SIG-M5 treated with dmso at 0.1 percent for 504 hours (cell line): Measurements from ENCODE around the gene PAM16.
"Not testable (repeated sequence)": the region's sequence is repeated elsewhere in the genome, so short reads cannot be mapped to it uniquely, and the experiment has no call there.

ENCODE experiments used
- DNase-seq: peaks from one replicate; lab custom pipeline; 2025; ENCODE audit not compliant: unreplicated experiment; lab: John Stamatoyannopoulos, UW

The PAM16 gene

DNA sequence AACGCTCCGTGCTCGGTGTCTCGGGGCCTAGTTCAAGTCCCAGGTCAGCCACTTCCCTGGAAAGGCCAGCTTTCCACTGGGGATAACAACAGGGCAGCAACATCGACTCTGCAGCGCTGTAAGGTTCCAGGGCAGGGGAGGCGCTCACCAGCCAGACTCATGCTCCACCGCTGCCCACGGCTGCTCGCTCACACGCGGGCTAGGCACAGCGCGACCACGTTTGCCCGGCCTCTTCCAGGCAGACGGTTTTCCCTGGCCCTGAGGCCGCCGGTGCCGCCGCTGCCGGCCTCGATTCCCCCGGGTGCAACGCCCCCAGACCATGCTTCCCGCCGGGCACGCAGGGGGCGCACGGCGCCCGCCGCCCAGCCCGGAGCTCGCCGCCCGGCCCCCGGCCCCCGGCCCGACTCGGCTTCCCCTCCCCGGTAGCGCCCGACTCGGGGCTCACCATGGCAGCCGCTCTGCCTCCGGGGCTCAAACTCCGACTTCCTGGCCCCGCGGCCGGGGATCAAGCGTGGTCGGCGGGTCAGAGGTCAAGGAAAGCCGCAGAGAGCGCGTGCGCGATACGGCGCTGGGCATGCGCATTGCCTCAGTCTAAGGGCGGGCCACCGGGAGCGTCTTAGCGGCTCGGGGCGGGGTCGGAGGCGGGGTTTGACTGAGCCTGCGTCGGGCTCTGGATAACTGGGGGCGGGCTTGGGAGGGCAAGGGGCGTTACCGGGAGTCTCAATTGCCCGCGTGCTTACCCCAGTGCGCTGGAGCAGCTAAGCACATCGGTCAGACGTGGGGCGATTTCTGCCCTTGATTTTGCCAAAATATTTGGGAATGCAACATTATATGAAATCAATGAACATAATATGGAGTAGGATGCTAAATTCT lies at the start of gene PAM16:
PAM16 (minus strand) TSS at position 535 of the 873 bp plus-strand sequence; CDS start at position 448, 87 bp downstream.
- peak; percentile 90 for DNase-seq

GRCh38 chr16:4399001-4399730 lies 48.0 kb upstream of the PAM16 start:
- DNase-seq = peak; percentile 43

GRCh38 chr16:4395055-4395726 lies 44.1 kb upstream of the PAM16 start:
- no peak for DNase-seq

DNA sequence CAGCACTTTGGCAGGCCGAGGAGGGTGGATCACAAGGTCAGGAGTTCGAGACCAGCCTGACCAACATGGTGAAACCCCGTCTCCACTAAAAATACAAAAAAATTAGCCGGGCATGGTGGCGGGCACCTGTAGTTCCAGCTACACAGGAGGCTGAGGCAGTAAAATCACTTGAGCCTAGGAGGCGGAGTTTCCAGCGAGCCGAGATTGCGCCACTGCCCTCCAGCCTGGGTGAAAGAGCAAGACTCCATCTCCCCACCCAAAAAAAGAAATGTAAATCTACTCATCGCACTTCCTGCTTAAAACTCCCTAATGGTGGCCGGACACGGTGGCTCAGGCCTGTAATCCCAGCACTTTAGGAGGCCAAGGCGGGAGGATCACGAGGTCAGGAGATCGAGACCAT lies 42.7 kb upstream of the PAM16 start:
- not testable (repeated sequence) for DNase-seq

- DNase-seq = no peak
These were observed 42.1 kb upstream of the PAM16 start for GRCh38 chr16:4393240-4393600.

DNA sequence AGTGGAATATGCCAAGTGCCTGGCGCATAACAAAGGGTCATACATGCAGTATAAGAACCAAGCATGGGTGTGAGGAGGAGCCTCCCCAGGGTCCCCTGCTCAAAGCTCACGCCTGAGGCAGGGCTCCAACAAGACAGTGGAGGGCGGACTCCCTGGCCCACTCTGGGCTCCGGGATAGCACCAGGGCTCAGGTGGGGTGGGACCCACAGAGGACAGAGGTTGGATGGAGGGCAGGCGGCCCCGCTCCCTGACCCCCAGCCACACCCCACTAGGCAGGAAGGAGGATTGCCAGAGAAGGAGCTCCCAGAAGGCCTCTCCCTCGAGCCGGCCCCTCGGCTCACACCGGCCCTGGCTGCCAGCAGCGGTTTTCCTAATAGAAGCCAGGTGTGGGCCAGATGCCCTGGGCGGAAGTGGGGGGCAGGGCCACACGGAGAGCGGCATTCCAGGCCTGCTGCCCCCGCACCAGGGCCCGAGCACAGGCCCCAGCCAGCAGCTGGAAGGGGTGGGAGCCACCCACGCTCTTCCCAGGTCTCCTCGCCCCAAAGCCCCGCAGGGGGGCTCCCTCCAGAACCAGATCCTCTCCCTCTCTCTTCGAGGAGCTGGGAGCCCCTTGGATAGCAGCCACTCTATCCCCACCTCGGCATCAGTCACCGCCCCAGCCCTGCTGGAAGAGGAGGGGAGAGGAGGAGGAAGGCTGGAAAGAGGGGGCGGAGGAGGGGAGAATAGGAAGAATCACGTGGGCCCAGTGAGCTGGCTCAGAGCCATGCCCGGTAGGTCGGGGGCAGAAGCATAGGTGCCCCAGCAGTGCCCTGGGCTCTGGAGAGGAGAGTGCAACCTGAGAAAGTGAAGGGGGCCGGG lies 41.5 kb upstream of the PAM16 start:
- no peak for DNase-seq

GRCh38 chr16:4391631-4392381 lies 40.7 kb upstream of the PAM16 start:
- no peak for DNase-seq

DNA sequence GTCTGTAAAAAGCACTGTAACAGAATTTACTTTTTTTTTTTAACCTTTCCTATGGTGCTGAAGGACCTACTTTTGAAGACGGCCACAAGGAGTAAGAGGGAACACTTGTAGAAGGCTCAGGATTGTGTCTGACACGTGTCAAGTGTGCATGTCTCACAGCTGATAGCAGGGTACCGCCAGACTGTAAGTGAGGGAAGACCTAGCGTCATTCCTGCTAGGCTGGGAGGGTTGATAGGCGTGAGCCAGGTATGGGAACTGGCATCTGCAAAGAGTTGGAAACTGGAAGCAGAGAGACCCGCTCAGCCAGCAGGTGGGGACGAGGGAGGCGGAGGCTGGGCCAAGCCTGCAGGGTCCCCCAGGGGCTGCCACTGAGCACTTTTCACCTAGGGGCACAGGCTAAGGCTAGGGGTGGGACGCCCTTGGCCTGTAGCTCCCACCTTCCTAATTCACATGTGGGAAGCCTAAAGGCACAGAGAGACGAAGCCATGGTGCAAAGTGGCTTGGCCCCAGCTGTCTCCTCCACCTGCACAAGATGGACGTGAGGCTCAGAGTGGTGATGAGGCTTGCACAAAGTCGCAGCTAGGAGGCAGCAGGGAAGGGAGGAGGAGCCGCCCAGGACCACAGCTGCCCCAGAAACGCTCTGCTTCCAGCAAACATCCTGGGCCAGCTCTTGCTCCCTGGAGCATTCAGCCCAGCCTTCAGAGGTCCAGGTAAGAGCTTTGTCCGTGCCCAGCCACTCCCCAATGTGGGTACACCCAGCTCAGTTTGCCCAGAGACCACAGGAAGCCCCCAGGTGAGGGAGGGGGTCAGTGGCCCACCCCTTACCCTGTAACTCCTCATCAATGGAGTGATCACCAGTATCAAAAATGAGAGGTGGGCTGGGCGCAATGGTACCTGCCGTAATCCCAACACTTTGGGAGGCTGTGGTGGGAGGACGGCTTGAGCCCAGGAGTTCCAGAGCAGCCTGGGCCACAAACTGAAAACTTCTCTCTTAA lies 39.4 kb upstream of the PAM16 start:
- no peak for DNase-seq

DNA sequence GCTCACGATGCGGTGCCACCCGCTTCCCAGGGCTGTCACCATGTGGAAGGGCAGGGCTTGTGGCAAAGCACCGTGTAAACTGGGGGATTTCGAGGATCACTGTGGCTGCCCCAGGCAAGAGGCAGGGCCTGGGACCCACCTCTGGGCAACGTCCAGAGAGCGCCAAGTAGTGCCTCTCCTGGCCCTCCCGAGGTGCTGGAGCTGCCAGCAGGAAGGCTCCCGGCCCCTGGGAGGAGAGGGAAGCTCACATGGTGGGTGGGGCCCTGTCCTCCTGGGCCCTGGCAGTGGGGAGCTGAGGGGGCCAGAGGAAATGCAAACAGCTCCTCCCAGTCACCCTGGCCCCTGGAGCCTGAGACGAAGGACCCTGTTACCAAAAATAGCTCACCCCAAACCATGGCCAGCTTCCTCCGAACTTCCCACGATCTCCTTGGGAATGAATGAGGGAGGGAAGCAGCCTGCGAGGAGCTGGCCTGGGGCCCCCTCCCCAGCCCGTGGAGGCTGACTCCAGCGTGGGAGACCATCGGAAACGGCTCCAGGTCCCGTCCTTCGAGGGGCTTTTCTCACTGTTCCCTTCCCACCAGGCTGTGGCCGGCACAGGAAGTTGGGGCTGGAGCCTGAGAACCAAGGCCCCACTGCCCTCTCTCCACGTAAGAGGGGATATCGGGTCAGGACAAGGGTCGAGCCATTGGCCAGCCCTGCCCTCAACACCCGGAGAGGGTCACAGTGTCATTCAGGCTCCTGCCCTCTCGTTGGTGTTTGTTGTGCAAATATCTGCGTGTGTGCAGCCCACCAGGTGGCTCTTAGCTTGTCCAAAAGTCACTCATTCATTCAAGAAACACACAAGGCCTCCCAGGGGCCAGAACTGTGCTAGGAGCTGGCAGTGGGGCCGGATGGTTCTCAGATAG lies 38.2 kb upstream of the PAM16 start:
- no peak for DNase-seq

- DNase-seq = no peak
These were observed 37.3 kb upstream of the PAM16 start for GRCh38 chr16:4388271-4389021.

GRCh38 chr16:4387781-4388180 lies 36.7 kb upstream of the PAM16 start:
- no peak for DNase-seq

DNA sequence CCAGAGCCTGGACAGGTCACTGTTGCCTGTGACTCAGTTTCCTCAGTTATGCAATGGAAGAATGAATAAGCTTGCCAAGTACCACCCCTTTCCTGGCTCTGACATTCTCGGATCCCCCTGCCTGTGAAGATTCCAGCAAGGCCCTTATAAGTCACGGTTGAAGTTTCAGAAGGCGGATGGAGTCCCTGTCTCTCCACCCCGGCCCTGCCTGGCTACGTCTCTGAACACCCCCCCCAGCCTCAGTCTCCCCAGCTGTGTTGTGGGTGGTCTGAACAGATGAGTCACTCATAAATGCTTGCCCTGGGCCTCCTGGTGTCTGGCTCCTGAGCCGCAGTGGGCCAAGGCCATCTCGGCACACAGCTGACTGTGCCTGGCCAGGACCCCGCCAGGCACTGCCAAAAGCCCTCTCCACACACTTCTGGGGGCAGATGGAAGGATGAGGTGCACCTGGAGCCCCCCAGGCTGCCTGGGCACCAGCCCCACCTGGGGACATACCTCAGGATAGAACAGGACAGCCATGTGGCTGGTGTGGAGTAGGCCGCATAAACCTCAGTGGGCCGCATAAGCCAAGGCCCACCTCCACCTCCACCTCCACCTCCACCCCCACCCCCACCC lies 35.9 kb upstream of the PAM16 start:
- no peak for DNase-seq

GRCh38 chr16:4386451-4386805 lies 35.3 kb upstream of the PAM16 start:
- DNase-seq = no peak

- DNase-seq = no peak
These were observed 34.8 kb upstream of the PAM16 start for GRCh38 chr16:4385789-4386450.

DNA sequence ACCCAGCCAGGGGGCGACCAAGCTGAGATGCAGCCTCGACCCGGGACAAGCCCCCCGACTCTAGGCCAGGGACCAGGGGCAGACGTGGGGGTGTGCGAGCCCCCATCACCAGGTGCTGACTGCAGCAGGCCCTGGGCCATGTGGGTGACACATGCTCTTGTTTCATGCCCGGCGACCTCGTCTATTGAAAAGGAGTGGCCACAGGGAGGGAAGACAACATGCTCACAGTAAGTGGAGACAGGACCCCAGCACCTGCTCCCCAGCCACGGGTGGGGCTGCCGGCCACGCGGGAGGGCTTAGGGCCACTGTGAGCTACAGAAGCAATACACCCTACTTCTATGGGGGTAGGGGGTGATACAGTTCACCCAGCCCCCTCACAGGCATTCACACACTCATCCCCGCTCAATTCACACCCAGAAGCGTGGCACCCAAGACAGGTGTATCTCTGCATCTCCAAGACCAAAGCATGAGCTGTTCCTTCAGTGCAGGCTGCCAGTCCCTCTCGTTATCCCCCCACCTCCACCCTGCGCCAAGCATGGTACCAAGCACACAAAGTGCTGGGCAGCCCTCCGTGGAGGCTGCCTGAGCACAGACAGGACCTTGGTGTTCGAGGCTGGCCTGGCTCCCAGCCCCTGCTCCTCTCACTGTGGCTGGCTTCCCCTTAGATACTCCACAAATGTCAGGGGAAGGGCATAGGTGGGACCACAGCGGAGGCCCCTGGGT lies 34.1 kb upstream of the PAM16 start:
- no peak for DNase-seq

DNA sequence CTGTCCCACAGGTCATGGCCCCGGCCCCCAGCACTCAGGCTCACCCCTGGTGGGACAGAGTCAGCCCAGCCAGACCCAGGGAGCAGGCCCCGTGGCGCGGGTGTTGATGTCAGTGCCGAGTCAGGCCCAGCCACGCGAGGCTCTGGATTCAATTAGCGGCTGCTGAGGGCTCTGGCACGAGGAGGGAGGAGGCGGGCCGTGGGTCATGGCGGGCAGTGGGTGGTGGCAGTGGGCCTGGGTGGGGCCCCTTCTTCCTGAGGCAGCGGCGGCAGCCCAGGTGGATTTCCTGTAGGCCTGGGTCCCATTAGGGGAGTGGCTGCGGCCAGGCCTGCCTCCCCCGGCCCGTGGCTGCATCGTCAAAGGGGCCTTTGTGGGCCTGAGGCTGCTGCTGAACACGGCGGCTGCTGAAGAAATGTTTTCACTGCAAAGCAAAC lies 33.4 kb upstream of the PAM16 start:
- no peak for DNase-seq
